Fibroblast of skin of right biceps (primary cell): ENCODE measurements around the gene DGKD.

ENCODE experiments used
- DNase-seq: peaks from one replicate; pipeline ENCODE4 v3.0.0-alpha.2; 2013

Gene DGKD

DNA sequence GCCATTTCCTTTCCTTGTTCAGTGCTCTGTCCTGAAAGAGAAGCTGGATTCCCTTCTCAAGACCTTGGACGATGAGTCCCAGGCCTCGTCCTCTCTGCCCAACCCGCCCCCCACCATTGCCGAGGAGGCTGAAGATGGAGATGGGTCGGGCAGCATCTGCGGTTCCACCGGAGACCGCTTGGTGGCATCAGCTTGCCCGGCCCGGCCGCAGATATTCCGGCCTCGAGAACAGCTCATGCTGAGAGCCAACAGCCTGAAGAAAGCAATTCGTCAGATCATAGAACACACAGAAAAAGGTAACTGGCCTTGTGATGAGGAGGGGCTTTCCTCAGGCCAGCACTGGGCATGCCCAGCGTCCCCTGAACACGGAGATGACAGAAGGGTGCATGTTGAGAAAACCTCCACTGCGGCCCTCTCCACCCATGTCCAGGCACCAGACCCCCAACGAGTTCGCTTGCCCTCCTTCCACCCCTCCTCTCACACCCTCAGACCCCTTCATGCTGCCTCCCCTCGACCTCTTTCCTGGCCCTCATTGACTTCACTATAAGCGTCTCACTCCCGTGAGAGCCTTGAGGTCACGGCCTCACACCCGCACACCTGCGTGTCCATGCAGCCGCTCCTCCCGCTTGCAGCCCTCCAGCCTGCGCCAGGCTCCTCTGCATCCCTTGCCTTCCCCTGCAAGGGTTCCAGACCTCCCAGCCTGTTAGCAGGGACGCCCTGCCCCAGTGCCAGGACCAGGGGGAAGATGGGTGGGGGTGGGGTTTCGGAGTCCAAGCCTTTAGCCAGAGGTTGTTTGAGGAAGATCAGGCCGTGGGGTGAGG lies 95.0 kb downstream of the DGKD start:
- DNase-seq, result peak; percentile 44

DNA sequence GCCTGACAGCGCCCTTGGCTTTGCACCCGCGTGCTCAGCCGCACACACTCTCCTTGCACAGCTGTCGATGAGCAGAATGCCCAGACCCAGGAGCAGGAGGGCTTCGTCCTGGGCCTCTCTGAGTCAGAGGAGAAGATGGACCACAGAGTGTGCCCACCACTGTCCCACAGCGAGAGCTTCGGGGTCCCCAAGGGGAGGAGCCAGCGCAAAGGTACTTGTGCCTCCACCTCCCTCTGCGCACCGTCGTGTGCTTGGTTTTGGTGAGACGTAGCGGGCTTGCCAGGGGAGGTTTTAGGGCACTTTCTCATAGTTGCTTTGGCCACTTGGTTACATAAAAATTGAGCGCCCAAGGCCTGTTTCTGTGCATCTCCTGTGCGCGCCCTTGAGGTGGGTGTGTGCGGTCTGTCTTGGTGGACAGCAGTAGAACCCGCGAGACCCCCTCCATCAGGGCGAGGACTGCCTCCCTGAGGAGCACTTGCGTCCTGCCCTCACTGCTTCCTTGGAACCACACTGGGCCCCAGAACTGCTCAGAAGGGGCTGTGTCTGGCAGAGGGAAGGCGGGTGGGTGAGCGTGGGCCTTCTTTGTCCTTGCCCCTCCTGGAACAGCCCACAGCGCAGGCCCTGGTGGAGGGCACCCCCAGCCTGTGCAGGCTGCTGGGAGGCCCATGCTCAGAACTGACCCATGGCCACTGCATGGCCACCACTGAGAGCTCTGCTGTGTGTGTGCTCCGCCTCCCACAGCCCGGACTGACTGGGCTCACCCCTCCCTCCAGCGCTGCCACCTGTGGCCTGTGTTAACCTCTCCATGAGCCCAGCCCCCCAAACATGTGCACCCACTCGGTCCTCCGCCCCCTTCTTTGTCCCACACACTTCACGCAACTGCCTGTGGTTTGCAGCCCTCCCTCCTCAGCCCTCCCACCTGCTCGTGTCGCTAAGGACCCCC lies 95.9 kb downstream of the DGKD start:
- DNase-seq, result no peak

DNA sequence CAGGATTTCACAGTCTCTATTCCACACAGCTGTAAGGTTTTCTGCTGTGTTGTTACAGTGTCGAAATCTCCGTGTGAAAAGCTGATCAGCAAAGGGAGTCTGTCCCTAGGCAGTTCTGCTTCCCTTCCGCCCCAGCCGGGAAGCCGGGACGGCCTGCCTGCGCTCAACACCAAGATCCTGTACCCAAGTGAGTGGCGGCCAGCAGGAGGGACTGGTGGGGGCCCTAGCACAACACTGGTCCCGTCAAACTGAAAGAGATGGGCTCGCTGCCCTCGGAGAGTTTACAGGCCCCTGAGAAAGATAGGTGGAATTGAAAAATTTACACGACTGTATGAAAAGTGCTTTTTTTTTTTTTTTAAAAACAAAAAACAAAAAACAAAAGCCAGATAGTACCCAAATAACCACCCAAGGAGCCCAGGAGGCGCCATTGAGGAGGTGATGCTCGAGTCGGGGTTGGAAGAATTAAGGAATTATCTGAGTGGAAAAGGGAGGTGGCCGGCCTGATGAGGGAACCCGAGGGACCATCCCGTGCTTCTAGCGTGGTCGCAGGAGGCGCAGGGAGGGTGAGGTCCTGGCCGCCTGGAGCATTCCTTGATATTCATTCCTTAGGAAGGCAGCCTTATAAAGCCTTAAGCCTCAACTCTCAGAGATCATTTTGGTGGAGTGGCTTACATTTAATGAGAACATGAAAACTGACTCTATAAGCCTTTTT lies 96.7 kb downstream of the DGKD start:
- no peak for DNase-seq

DNA sequence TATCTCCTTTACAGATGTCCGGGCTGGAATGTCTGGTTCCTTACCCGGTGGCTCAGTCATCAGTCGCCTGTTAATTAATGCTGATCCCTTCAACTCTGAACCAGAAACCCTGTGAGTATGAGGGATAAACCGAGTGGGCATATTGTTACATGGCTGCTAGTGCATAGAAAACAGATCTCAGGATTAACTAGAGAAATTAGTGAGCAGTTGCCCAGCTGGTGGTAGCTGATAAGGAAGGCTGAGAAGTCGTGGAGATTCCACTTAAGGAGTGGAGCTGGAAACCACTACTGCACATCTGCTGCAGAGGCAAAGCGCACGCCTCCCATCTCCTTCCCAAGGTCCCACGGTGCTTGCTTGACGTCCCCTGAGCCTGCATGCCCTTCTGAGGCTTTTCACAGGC lies 97.7 kb downstream of the DGKD start:
- DNase-seq, result no peak

DNA sequence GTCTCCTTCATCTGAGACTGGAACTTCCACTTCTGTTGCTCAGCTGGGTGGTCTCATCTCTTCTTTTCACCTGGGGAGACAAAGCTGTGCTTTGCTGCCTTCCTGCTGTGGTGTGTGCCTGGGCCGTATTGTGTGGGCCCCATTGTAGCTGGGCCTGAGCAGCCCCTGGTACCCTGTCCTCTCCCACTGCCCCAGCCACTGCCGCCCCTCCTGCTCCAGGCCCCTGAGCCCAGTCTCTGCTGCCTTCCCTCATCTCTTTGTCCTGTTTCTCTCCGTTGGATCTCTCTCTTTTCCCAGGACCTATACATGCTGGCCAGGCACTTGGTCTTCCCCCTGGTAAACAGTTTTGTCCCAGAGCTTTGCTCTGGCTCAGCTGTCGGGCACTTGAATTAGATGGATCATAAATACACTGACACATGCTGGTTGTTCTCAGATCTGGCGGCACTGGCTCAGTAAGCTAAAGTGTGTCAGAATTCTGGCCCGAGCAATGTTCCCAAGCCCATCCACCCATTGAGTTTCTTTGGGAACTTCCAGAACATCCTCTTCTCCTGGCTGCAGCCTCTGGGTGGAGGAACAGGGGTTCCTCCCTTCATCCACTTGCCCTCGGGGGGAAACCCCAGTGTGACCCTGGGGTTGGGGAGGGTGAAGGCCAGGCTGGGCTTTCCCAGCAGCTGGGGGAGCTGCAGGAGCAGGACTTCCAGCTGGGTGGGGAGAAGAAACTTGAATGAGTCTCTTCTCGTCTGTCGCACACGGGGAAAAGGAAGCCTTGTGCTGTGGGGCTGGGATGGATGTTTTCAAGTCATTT lies 99.0 kb downstream of the DGKD start:
- DNase-seq, result no peak

DNA sequence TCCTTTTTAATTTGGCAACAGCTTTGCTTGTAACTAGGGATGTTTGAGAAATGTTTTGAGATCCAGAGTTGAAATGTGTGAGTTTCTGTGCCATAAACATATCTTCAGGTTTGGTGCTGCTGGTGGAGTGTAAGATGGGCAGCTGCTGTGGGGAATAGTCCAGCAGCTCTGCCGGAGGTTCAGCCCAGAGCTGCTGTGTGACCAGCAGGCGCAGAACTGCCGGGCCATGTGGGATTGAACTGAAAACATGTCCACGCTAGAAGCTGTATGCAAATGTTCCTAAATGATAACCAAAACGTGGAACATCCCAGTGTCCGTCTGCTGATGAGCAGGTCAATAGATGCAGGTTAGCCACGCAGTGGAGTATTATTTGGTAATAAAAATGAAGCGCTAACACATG lies 99.6 kb downstream of the DGKD start:
- no peak for DNase-seq

DNA sequence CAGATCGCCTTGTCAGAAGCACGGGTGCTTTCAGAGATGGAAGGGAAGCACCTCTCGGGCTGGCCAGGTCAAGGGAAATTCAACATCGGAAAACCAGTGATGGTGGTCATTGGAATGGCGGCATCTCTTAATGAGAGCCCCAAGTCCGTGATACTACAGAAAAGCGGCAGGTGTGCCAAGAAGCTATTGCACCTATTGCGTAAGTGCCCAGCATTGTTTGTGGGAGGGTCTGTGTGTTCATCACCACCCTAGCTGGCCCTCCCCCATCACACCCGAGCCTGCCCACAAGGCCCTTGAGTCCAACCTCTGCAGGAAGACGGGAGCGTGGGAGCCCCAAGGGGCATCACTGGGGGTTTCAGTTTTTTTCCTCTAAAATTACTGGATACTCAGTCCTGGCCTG lies 100.7 kb downstream of the DGKD start:
- DNase-seq, result no peak

DNA sequence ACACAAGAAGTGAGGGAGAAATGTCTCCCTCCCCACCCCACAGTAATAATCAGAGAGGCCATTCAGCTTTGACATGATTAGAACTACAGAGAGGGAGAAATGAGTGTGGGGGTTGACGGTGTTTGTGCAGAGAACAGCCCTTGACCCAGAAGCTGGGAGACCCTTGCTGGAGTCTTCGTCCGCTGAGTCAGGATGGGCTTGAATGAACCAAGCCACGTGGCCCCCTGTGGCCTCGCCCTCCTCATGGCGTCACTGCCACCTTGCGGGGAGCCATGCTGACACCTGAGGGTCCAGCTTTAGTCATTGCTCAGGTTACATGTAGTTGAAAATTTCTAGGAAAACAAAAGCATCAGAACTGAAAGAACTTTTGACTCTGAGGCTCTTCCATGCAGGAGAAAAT lies 101.2 kb downstream of the DGKD start:
- no peak for DNase-seq

DNA sequence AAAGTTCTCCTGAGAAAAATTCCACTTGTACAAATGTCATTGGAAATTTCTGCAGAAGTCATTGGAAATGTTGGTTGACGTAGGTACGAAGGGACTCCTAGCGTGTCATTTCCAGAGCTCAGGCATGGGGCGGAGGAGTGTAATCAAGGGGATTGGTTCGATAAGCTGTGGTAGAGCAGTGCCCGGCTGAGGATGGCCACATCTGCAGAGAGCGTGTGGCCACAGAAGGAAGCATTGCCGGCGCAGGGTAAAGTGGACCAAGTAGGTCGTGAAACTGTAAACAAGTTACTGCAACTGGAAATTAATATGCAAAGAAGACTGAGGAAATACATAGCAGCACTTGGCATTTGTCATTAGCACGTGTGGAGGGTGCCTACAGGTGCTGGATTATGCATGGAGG lies 101.8 kb downstream of the DGKD start:
- DNase-seq, result no peak

DNA sequence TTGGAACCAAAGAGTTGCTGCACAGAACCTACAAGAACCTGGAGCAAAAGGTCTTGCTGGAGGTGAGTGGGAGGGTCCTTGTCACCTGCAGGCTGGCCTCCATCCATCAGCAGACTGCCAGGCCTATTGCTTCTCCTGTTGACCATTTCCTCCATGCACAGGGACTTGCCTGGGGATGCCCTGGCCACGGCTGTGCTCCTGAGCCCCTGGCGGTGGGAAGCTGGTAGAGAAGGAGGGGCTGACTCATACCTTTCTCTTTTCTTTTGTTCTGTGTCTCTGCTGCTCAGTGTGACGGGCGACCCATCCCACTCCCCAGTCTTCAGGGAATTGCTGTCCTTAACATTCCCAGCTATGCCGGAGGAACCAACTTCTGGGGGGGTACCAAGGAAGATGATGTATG lies 102.6 kb downstream of the DGKD start:
- DNase-seq, result no peak

DNA sequence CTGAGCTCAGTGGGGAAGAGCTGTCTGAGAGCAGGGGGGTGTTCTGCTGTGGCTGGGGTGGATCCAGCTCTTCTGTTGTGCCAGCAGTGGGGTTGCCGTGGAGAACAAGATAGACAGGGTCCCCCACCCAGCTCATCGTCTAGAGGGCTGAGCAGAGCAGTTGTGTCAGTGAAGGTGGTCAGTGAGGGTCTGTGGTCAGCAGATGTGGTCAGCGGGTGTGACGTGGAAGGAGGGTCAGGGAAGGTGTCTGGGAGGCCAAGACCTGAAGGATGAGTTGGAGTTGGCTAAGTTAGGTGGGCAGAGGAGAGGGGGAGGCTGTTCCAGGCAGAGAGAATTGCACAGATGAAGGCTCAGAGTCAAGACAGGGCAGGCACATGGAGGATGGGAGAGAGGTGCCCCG lies 103.1 kb downstream of the DGKD start:
- no peak for DNase-seq

DNA sequence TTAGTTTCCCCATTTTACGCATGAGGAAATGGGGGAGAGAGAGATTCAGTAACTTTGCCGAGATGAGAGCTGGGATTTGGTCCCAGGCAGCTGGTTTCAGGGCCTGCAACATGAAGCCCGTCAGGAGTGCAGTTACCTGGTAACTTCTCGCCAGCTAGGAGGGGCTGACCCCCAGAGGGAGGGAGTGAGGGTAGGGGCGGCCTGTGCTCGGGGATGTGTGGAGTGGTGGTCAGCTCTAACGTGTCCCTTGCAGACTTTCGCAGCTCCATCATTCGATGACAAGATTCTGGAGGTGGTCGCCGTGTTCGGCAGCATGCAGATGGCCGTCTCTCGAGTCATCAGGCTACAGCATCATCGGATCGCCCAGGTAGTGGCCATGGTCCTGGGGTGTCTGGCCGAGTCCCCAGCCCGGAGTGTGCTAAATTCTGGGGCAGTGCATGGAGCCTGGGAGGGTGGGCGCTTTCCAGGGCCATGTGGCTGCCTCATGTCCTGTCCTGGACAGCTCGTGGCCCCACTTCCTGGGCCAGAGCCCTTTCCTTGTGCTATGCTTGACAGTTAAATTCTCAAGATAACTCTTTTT lies 103.8 kb downstream of the DGKD start:
- DNase-seq, result no peak

DNA sequence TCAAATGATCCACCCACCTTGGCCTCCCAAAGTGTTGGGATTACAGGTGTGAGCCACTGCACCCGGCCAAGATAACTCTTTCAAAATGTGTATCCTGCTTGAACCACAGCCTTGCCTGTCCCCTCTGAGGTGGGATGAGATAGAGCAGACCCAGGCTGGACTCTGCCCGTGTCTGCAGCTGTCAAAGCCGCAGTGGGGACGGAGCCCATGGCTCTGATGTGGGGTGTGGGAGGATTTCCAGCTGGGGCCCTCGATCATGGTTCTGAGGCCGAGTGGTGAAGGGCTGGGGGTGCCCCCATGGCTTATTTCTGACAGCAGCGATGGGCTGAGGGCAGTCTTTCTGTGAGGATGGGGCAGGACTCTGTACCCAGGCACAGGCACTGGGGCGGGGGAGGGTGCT lies 104.5 kb downstream of the DGKD start:
- no peak for DNase-seq

DNA sequence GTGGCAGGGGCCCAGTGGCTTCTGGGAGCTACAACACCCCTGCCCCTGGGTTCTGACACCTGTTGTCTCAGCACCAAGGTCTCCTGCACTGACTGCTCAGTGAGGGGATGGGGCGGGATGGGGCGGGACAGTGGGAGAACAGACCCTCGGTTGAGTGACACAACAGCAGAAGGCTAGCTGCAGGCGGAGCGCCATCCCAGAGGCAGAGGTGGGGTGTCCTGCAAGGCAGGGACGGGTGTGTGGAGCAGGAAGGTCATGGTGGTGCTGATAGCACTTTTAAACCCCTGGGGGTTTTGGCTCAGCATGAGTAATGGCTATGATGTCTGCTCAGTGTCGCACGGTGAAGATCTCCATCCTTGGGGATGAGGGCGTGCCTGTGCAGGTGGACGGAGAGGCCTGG lies 105.1 kb downstream of the DGKD start:
- DNase-seq, result no peak

DNA sequence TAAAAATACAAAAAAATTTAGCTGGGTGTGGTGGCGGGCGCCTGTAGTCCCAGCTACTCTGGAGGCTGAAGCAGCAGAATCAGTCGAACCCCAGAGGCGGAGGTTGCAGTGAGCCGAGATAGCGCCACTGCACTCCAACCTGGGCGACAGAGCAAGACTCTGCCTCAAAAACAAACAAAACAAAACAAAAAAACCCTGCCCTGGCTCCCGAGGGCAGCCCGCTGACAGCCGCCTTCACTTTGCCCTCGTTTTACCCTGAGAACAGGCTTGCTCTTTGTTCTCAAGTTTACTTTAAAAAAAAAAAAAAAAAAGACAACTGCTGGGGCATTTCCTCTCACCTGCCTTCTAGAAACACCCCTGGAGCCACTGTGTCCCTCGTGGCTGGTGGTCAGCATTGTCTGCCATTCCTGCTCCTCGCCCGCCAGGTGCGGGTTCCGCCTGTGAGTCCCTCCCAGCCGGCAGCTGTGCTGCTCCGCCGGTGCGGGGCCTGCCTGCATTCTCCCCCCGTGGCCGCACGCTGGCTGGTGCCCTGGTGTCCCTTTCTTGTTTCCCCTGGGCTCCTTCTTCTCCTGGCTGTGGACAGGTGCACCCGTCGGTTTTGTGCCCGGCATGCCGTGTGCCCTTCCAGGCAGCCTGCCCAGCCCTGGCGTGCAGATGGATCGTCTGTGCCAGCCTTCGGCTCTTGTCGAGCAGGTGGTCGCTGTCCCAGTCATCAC lies 106.6 kb downstream of the DGKD start:
- no peak for DNase-seq

DNA sequence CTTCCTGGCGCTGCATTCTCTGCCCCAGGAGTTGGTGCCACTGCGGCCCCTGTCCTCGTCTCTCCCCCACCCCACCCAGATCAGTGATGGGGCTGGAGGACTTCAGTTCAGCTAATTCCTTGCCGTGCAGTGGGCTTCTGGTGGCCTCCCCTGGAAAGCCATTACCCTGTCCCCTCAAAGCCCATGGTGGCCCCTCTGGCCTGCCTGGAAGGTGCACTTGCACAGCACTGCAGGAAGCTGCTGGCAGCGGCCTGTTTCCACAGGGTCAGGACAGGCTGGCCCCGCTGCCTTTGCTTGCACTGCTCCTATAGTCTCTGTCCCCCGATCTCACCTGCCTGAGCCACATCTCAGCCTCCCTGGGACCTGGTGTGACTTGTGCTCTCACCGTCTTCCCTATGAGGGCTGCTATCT lies 107.2 kb downstream of the DGKD start:
- DNase-seq, result no peak

DNA sequence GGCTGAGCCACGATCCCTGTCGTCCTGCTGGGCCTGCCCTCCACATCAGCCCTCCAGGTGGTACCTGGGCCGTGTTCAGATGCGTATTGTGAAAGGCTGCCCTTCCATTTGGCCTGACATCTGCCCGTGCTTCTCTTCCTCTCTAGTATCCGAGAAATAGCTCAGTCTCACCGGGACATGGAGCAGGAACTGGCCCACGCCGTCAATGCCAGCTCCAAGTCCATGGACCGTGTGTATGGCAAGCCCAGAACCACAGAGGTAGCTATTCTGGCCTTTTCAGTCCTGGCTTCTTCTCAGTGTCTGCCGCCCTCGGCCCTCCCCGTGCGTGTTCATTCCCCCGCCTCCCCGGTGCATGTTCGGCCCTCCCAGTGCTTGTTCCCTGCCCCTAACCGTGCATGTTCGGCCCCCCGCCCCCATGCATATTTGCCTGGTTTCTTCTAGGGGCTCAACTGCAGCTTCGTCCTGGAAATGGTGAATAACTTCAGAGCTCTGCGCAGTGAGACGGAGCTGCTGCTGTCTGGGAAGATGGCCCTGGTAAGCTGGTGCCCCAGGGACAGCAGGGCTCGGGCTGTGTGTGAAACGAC lies 108.0 kb downstream of the DGKD start:
- DNase-seq, result no peak

DNA sequence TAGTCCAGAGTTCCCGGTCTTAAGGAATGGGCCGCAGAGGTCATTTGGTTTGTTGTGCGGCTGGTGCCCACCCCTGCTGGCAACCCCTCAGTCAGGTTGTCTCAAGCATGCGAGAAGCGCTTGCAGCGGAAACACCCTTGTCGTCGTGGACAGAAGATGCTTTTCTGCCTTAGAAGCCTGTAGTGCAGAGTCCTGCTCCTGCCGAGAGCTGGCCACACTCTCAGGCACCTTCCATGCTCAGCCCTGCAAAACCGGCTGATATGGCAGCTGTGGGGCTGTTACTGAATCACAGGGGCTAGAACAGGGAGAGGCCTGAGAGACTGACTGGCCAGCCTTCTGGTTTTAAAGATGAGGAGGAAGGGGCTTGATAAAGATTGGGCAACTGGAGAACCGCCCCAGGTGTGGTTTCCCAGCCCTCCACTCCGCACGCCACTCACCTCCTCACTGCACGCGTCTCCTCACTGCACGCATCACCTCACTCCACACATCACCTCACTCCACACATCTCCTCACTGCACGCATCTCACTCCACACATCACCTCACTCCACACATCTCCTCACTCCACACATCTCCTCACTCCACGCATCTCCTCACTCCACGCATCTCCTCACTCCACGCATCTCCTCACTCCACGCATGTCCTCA lies 108.7 kb downstream of the DGKD start:
- DNase-seq, result no peak

DNA sequence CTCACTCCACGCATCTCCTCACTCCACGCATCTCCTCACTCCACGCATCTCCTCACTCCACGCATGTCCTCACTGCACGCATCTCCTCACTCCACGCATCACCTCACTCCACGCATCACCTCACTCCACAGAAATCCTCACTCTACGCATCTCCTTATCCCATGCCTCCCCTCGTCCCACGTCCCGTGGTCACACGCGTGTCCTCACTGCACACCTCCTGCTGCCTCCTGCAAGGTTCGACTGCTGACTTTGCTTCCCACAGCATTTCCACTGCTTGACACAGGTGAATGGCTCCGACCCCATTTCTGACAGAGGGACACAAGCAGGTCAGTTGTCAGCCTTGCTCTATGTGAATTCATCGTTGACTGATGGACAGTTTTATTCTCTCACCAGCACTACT lies 109.3 kb downstream of the DGKD start:
- no peak for DNase-seq

DNA sequence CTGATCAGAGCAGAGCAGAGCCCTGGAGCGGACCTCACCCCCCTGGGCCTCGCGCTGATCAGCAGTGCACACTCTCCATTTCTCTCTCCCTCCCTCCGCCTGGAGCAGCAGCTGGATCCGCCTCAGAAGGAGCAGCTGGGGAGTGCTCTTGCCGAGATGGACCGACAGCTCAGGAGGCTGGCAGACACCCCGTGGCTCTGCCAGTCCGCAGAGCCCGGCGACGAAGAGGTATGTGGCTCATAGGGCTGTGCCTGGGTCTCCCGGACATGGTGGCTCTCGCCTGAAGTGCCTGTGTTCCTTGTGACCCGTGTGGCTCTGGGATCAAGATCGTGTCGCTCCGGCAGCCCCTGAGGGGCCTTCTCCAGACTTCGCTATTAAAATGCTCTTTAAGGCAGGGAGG lies 109.8 kb downstream of the DGKD start:
- DNase-seq, result no peak
